22Rv1 (cell line): Measurements from ENCODE around the gene KIAA0753.
"Not testable (repeated sequence)": the region's sequence is repeated elsewhere in the genome, so short reads cannot be mapped to it uniquely, and the experiment has no call there.

ENCODE experiments used
- CTCF ChIP-seq: fragments of 450-650 bp; IDR thresholded peaks from 2 replicates; pipeline ENCODE4 v1.5.1; 2017; ENCODE audit warnings: mild to moderate bottlenecking
- ZFX ChIP-seq: fragments of 450-650 bp; IDR thresholded peaks from 2 replicates; pipeline ENCODE4 v1.6.1; 2017; ENCODE audit warnings: antibody characterized with exemption, borderline replicate concordance

- not testable (repeated sequence) for TF ChIP-seq CTCF, ZFX
Observed at GRCh38 chr17:6656797-6657632, 16.5 kb upstream of the KIAA0753 start.
